SK-N-SH (cell line): Measurements from ENCODE around the gene SYCP1. TPM values are rescaled to one million over a fixed set of nuclear protein-coding genes. Genes with fewer than 3 reads are reported as not detected.

Experiments
- CTCF ChIA-PET: fragments of 300-600, 350-600 bp; formaldehyde crosslinking; extraction: SDS; loops from one replicate; lab custom pipeline; 2021; lab: Yijun Ruan, JAX
- POLR2A ChIA-PET: fragments of 350-600 bp; sonication (Branson Sonifier 250); formaldehyde crosslinking; extraction: SDS; loops from one replicate; lab custom pipeline; 2020; ENCODE audit warnings: antibody characterized with exemption, inconsistent platforms; lab: Yijun Ruan, JAX
- DNase-seq: peaks from one replicate; pipeline ENCODE4 v3.0.0; 2012
- H2AFZ ChIP-seq: fragments of 200-600 bp; sonication (generic); 2 replicates; pipeline ENCODE4 v1.8.1; 2016; ENCODE audit warnings: antibody characterized with exemption, mild to moderate bottlenecking, low read depth
- H3F3A ChIP-seq: fragments of 200-600 bp; sonication (generic); replicated peaks from 2 replicates; pipeline ENCODE3; 2016; ENCODE audit warnings: antibody characterized with exemption, mild to moderate bottlenecking; ENCODE audit not compliant: insufficient read depth
- H3K27ac ChIP-seq, 2 experiments: fragments of 200-500 bp in 1 of 2; fragments of 200-600 bp in 1 of 2; sonication (Bioruptor generic) in 1 of 2; sonication (generic), shearing (Covaris generic) in 1 of 2; 2 replicates each; pipeline versions ENCODE4 v1.5.1 to v1.6.1; 2014 to 2016; ENCODE audit warnings: low read depth in 2 of 2, inconsistent platforms in 1 of 2, low read length in 1 of 2, mild to moderate bottlenecking in 1 of 2, mixed read lengths in 1 of 2
- H3K27me3 ChIP-seq: fragments of 200-600 bp; sonication (generic), shearing (Covaris generic); 2 replicates; pipeline ENCODE4 v1.6.1; 2016; ENCODE audit warnings: mixed run types; ENCODE audit not compliant: insufficient read depth
- H3K36me3 ChIP-seq, 2 experiments: fragments of 200-500 bp in 1 of 2; fragments of 200-600 bp in 1 of 2; sonication (Bioruptor generic) in 1 of 2; sonication (generic) in 1 of 2; replicated peaks in 1 of 2; 2 replicates each; pipeline versions ENCODE3 to v1.5.1; 2014 to 2016; ENCODE audit warnings: low read length in 1 of 2, mild to moderate bottlenecking in 1 of 2; ENCODE audit not compliant: insufficient read depth in 2 of 2, control insufficient read depth in 1 of 2
- H3K4me1 ChIP-seq, 2 experiments: fragments of 200-500 bp in 1 of 2; fragments of 200-600 bp in 1 of 2; sonication (Bioruptor generic) in 1 of 2; sonication (generic), shearing (Covaris generic) in 1 of 2; 2 replicates each; pipeline versions ENCODE4 v1.5.1 to v1.6.1; 2014 to 2016; ENCODE audit warnings: low read depth in 1 of 2, low read length in 1 of 2, mixed run types in 1 of 2; ENCODE audit not compliant: insufficient read depth in 2 of 2, control insufficient read depth in 1 of 2
- H3K4me2 ChIP-seq: fragments of 200-600 bp; sonication (generic), shearing (Covaris generic); 2 replicates; pipeline ENCODE4 v1.6.1; 2017; ENCODE audit warnings: mixed run types
- H3K4me3 ChIP-seq, 2 experiments: fragments of 200-500 bp in 1 of 2; fragments of 200-600 bp in 1 of 2; sonication (Bioruptor generic) in 1 of 2; sonication (generic), shearing (Covaris generic) in 1 of 2; 2 replicates each; pipeline versions ENCODE4 v1.5.1 to v1.8.1; 2014 to 2016; ENCODE audit warnings: low read depth in 2 of 2, inconsistent platforms in 1 of 2, low read length in 1 of 2, mild to moderate bottlenecking in 1 of 2, mixed read lengths in 1 of 2, moderate library complexity in 1 of 2
- H3K79me2 ChIP-seq: fragments of 200-600 bp; sonication (generic); 2 replicates; pipeline ENCODE4 v1.8.1; 2017; ENCODE audit warnings: mild to moderate bottlenecking; ENCODE audit not compliant: insufficient read depth
- H3K9ac ChIP-seq: fragments of 200-600 bp; sonication (generic); 2 replicates; pipeline ENCODE4 v1.6.1; 2017; ENCODE audit warnings: mixed run types
- H3K9me2 ChIP-seq: fragments of 200-600 bp; sonication (generic); 2 replicates; pipeline ENCODE4 v1.6.1; 2017; ENCODE audit warnings: mixed run types
- H3K9me3 ChIP-seq: fragments of 200-600 bp; sonication (generic); 2 replicates; pipeline ENCODE4 v1.6.1; 2017; ENCODE audit warnings: mixed run types, mild to moderate bottlenecking, moderate library complexity
- H4K20me1 ChIP-seq: fragments of 200-600 bp; sonication (generic); 2 replicates; pipeline ENCODE4 v1.6.1; 2017; ENCODE audit warnings: mild to moderate bottlenecking, mixed run types; ENCODE audit not compliant: insufficient read depth
- CHD2 ChIP-seq: fragments of 150-350 bp; IDR thresholded peaks from 2 replicates; pipeline ENCODE4 v1.6.1; 2018; ENCODE audit warnings: low read length; ENCODE audit not compliant: partially characterized antibody
- FOXJ3 ChIP-seq: sonication (generic); formaldehyde crosslinking; IDR thresholded peaks from 2 replicates; pipeline ENCODE4 v1.5.1; 2020; ENCODE audit warnings: mild to moderate bottlenecking, missing genetic modification reagents
- FOXM1 ChIP-seq: IDR thresholded peaks from 2 replicates; pipeline ENCODE4 v1.4.0; 2012; ENCODE audit warnings: low read depth, mild to moderate bottlenecking
- JUND ChIP-seq: IDR thresholded peaks from 2 replicates; pipeline ENCODE4 v1.4.0; 2012
- NFIC ChIP-seq: IDR thresholded peaks from 2 replicates; pipeline ENCODE4 v1.4.0; 2012; ENCODE audit warnings: borderline replicate concordance
- RAD21 ChIP-seq: IDR thresholded peaks from 2 replicates; pipeline ENCODE4 v1.6.1; 2012; ENCODE audit warnings: mild to moderate bottlenecking, low read length
- SIN3A ChIP-seq: IDR thresholded peaks from 2 replicates; pipeline ENCODE4 v1.6.1; 2012; ENCODE audit warnings: low read depth, mild to moderate bottlenecking, low read length, moderate library complexity, borderline replicate concordance
- TCF12 ChIP-seq: IDR thresholded peaks from 2 replicates; pipeline ENCODE4 v1.4.0; 2012
- WGBS: methylation state at CpG from one replicate; pipeline ENCODE4 v1.1.6; 2017; ENCODE audit warnings: low lambda C conversion rate; 5-methylcytosine and 5-hydroxymethylcytosine counted together
- polyA plus RNA-seq, 3 experiments: library from polyadenylated mRNA; depleted of rRNA; stranded (reverse); fragments of >200 nt; gene quantifications; 2 replicates each; pipeline ENCODE4 v1.2.3, GENCODE V29; 2012
- TF ChIP-seq, protein P1 (sequence below): IDR thresholded peaks from 2 replicates; pipeline ENCODE4 v1.4.0; 2012; ENCODE audit warnings: low read depth, borderline replicate concordance
- TF ChIP-seq, protein P2 (sequence below): fragments of 150-350 bp; IDR thresholded peaks from 2 replicates; pipeline ENCODE4 v1.6.1; 2016; ENCODE audit warnings: mild to moderate bottlenecking, low read depth, low read length
- TF ChIP-seq, protein P3 (sequence below): IDR thresholded peaks from 2 replicates; pipeline ENCODE4 v1.6.1; 2012; ENCODE audit warnings: mild to moderate bottlenecking, low read depth, low read length, moderate library complexity

SYCP1 gene
- polyA plus RNA-seq, 1 of the 3 experiments (the other 2 are of a cell fraction) = not detected

DNA sequence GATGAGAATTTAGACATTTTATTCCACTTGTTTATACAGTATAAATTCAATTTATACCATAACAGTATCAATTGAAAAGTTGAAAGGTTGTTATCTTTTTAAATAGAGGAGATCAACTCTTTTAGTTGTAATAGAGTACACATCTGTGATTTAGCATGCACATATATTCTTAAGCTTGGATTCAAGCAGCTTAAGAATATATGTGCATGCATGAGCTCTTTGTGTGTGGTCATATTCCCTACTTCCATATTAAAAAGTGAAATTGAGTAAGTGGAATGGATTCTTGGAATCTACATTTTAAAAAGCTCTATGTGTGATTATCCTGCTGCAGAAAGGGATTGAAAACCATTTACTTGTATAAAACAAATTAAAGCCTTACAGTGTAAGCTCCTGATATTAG is 71.9 kb downstream of the SYCP1 start:
- no peak for TF ChIP-seq CHD2
- TF ChIP-seq RAD21 = no peak
- TF ChIP-seq JUND = no peak
- no peak for TF ChIP-seq TCF12
- TF ChIP-seq, protein P1, sequence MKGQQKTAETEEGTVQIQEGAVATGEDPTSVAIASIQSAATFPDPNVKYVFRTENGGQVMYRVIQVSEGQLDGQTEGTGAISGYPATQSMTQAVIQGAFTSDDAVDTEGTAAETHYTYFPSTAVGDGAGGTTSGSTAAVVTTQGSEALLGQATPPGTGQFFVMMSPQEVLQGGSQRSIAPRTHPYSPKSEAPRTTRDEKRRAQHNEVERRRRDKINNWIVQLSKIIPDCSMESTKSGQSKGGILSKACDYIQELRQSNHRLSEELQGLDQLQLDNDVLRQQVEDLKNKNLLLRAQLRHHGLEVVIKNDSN = no peak
- no peak for TF ChIP-seq SIN3A
- TF ChIP-seq FOXM1 = no peak
- TF ChIP-seq, protein P2, sequence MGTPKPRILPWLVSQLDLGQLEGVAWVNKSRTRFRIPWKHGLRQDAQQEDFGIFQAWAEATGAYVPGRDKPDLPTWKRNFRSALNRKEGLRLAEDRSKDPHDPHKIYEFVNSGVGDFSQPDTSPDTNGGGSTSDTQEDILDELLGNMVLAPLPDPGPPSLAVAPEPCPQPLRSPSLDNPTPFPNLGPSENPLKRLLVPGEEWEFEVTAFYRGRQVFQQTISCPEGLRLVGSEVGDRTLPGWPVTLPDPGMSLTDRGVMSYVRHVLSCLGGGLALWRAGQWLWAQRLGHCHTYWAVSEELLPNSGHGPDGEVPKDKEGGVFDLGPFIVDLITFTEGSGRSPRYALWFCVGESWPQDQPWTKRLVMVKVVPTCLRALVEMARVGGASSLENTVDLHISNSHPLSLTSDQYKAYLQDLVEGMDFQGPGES = no peak
- no peak overlapping the region for H3K9ac ChIP-seq
- no peak for DNase-seq
- ChIA-PET POLR2A (no interaction called here), CTCF (no interaction called here)
- no peaks in the 10 kb centered on the region for H4K20me1 ChIP-seq
- H3K27me3 ChIP-seq = no peaks in the 10 kb centered on the region
- no peaks in the 10 kb centered on the region for H3F3A ChIP-seq
- H3K4me1 ChIP-seq = no peaks in the 10 kb centered on the region
- no peaks in the 10 kb centered on the region for H3K36me3 ChIP-seq
- no peak overlapping the region for H3K27ac ChIP-seq
- H3K4me3 ChIP-seq = no peak overlapping the region
- H2AFZ ChIP-seq = no peak overlapping the region
- H3K79me2 ChIP-seq = no peaks in the 10 kb centered on the region
- H3K9me2 ChIP-seq = no peaks in the 10 kb centered on the region
- H3K4me2 ChIP-seq = no peak overlapping the region
- H3K9me3 ChIP-seq = no peaks in the 10 kb centered on the region

DNA sequence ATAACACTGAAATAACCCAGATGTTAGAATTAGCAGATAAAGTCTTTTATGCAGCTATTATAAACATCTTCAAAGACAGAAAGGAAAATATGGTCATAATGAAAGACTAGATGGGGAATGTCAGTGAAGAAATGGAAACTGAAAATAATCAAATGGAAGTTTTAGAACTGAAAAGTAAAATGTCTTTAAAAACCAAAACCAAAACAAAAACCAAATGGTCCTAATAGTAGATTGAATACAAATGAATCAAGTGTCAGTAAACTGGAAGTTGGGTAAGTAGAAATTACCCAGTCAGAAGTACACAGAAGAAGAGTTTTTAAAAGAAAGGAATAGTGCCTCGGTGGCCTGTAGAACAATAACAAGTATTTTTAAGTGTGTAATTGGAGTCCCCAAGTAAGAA is 72.7 kb downstream of the SYCP1 start:
- no peak overlapping the region for H3K4me2 ChIP-seq
- no peaks in the 10 kb centered on the region for H3K9me2 ChIP-seq
- H4K20me1 ChIP-seq = no peaks in the 10 kb centered on the region
- CTCF ChIA-PET = no interaction called here
- no peaks in the 10 kb centered on the region for H3K4me1 ChIP-seq
- no peaks in the 10 kb centered on the region for H3K27me3 ChIP-seq
- POLR2A ChIA-PET = no interaction called here
- H3K36me3 ChIP-seq = no peaks in the 10 kb centered on the region
- no peaks in the 10 kb centered on the region for H3F3A ChIP-seq
- H2AFZ ChIP-seq = no peak overlapping the region
- no peak overlapping the region for H3K9ac ChIP-seq
- H3K4me3 ChIP-seq = no peak overlapping the region
- no peak for DNase-seq
- H3K79me2 ChIP-seq = no peaks in the 10 kb centered on the region
- WGBS = 0% methylated on average over 1 of the region's 1 CpG
- no peak overlapping the region for H3K27ac ChIP-seq
- no peaks in the 10 kb centered on the region for H3K9me3 ChIP-seq
- no peak for TF ChIP-seq FOXJ3 (CRISPR knock-in tag)
- TF ChIP-seq NFIC = no peak
- no peak for TF ChIP-seq FOXM1
- TF ChIP-seq, protein P3, sequence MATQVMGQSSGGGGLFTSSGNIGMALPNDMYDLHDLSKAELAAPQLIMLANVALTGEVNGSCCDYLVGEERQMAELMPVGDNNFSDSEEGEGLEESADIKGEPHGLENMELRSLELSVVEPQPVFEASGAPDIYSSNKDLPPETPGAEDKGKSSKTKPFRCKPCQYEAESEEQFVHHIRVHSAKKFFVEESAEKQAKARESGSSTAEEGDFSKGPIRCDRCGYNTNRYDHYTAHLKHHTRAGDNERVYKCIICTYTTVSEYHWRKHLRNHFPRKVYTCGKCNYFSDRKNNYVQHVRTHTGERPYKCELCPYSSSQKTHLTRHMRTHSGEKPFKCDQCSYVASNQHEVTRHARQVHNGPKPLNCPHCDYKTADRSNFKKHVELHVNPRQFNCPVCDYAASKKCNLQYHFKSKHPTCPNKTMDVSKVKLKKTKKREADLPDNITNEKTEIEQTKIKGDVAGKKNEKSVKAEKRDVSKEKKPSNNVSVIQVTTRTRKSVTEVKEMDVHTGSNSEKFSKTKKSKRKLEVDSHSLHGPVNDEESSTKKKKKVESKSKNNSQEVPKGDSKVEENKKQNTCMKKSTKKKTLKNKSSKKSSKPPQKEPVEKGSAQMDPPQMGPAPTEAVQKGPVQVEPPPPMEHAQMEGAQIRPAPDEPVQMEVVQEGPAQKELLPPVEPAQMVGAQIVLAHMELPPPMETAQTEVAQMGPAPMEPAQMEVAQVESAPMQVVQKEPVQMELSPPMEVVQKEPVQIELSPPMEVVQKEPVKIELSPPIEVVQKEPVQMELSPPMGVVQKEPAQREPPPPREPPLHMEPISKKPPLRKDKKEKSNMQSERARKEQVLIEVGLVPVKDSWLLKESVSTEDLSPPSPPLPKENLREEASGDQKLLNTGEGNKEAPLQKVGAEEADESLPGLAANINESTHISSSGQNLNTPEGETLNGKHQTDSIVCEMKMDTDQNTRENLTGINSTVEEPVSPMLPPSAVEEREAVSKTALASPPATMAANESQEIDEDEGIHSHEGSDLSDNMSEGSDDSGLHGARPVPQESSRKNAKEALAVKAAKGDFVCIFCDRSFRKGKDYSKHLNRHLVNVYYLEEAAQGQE = no peak
- TF ChIP-seq, all 33 proteins: peak for 0
